HepG2 (cell line): ENCODE measurements around the gene DGUOK. TPM values are rescaled to one million over a fixed set of nuclear protein-coding genes. Genes with fewer than 3 reads are reported as not detected.

Experiments used
- AKAP8 ChIP-seq: sonication (generic); formaldehyde crosslinking; IDR thresholded peaks from 2 replicates; pipeline ENCODE4 v1.5.1; 2020; ENCODE audit warnings: mild to moderate bottlenecking, missing genetic modification reagents
- AKNA ChIP-seq: sonication (generic); formaldehyde crosslinking; IDR thresholded peaks from 2 replicates; pipeline ENCODE4 v1.4.0; 2020; ENCODE audit warnings: missing genetic modification reagents, borderline replicate concordance
- CENPT ChIP-seq: sonication (generic); formaldehyde crosslinking; IDR thresholded peaks from 2 replicates; pipeline ENCODE4 v1.8.0; 2022; ENCODE audit warnings: low read depth, mild to moderate bottlenecking, moderate library complexity, missing genetic modification reagents
- ERF ChIP-seq: IDR thresholded peaks from 2 replicates; pipeline ENCODE4 v1.6.1; 2018; ENCODE audit warnings: missing biosample characterization, missing genetic modification reagents
- ETV5 ChIP-seq: IDR thresholded peaks from 2 replicates; pipeline ENCODE4 v1.6.1; 2018; ENCODE audit warnings: missing biosample characterization, missing genetic modification reagents, inconsistent platforms, borderline replicate concordance
- HIVEP1 ChIP-seq: sonication (generic); formaldehyde crosslinking; IDR thresholded peaks from 2 replicates; pipeline ENCODE4 v1.4.0; 2020; ENCODE audit warnings: mild to moderate bottlenecking, missing genetic modification reagents
- HMG20B ChIP-seq: conservative IDR thresholded peaks from 2 replicates; pipeline ENCODE4 v1.6.1; 2016; ENCODE audit warnings: missing genetic modification reagents, missing compliant biosample characterization
- IRF2 ChIP-seq: IDR thresholded peaks from 2 replicates; pipeline ENCODE4 v1.6.1; 2018; ENCODE audit warnings: missing genetic modification reagents, missing compliant biosample characterization
- MXD3 ChIP-seq: IDR thresholded peaks from 2 replicates; pipeline ENCODE4 v1.6.1; 2016; ENCODE audit warnings: mild to moderate bottlenecking, missing biosample characterization, missing genetic modification reagents
- NCOA2 ChIP-seq: sonication (generic); formaldehyde crosslinking; IDR thresholded peaks from 2 replicates; pipeline ENCODE4 v1.8.0; 2022; ENCODE audit warnings: inconsistent platforms
- RXRA ChIP-seq: sonication (generic); formaldehyde crosslinking; IDR thresholded peaks from 2 replicates; pipeline ENCODE4 v1.5.1; 2020; ENCODE audit warnings: missing genetic modification reagents
- SP4 ChIP-seq: sonication (generic); formaldehyde crosslinking; IDR thresholded peaks from 2 replicates; pipeline ENCODE4 v1.8.1; 2023; ENCODE audit warnings: mild to moderate bottlenecking, missing genetic modification reagents
- ZBTB1 ChIP-seq: sonication (generic); formaldehyde crosslinking; IDR thresholded peaks from 2 replicates; pipeline ENCODE4 v1.4.0; 2020; ENCODE audit warnings: missing genetic modification reagents, borderline replicate concordance
- ZFP36 ChIP-seq: fragments of 150-350 bp; IDR thresholded peaks from 2 replicates; pipeline ENCODE4 v1.6.1; 2018; ENCODE audit warnings: borderline replicate concordance, low read length, low read depth; ENCODE audit not compliant: partially characterized antibody
- ZNF296 ChIP-seq: sonication (generic); formaldehyde crosslinking; conservative IDR thresholded peaks from 2 replicates; pipeline ENCODE4 v1.5.0; 2020; ENCODE audit warnings: mild to moderate bottlenecking, missing genetic modification reagents
- ZNF557 ChIP-seq: sonication (generic); formaldehyde crosslinking; IDR thresholded peaks from 2 replicates; pipeline ENCODE4 v1.4.0; 2020; ENCODE audit warnings: missing genetic modification reagents
- ZNF576 ChIP-seq: sonication (generic); formaldehyde crosslinking; IDR thresholded peaks from 2 replicates; pipeline ENCODE4 v1.4.0; 2020; ENCODE audit warnings: mild to moderate bottlenecking, missing genetic modification reagents
- ZNF639 ChIP-seq: conservative IDR thresholded peaks from 2 replicates; pipeline ENCODE4 v1.6.1; 2018; ENCODE audit warnings: missing genetic modification reagents
- ZNF737 ChIP-seq: sonication (generic); formaldehyde crosslinking; IDR thresholded peaks from 2 replicates; pipeline ENCODE4 v1.5.0; 2020; ENCODE audit warnings: missing genetic modification reagents, mild to moderate bottlenecking, borderline replicate concordance
- ZNF772 ChIP-seq: sonication (generic); formaldehyde crosslinking; IDR thresholded peaks from 2 replicates; pipeline ENCODE4 v1.5.0; 2020; ENCODE audit warnings: mild to moderate bottlenecking, missing genetic modification reagents
- ZNF777 ChIP-seq: sonication (generic); formaldehyde crosslinking; IDR thresholded peaks from 2 replicates; pipeline ENCODE4 v1.4.0; 2020; ENCODE audit warnings: missing genetic modification reagents
- ZNF790 ChIP-seq: sonication (generic); formaldehyde crosslinking; IDR thresholded peaks from 2 replicates; pipeline ENCODE4 v1.8.0; 2022; ENCODE audit warnings: missing genetic modification reagents, mild to moderate bottlenecking, borderline replicate concordance
- polyA plus RNA-seq, 8 experiments: library from polyadenylated mRNA; depleted of rRNA in 3 of 8; stranded (reverse) in 7 of 8; unstranded in 1 of 8; fragments of >200 nt; fragmentation: Illumina TruSeq in 4 of 8; extraction: Trizol in 4 of 8; gene quantifications; 2 replicates each; pipeline versions ENCODE4 v1.2.1 to v1.2.3, GENCODE V29; 2011 to 2016; ENCODE audit warnings: low read depth in 4 of 8, missing spikeins in 1 of 8, mixed read lengths in 1 of 8; ENCODE audit not compliant: insufficient read depth in 1 of 8
- total RNA-seq, 5 experiments: library from RNA; depleted of rRNA; stranded (reverse); fragments of >200 nt; fragmentation: Illumina TruSeq; extraction: Trizol; gene quantifications; 2 replicates each; pipeline ENCODE4 v1.2.3, GENCODE V29; 2016; ENCODE audit warnings: low read depth in 1 of 5

The DGUOK gene
- total and polyA plus RNA-seq, 2 of the 13 experiments (the other 11 are each of a cell fraction or from before 2014, with no cell fraction given) = 105 to 137 TPM

DNA sequence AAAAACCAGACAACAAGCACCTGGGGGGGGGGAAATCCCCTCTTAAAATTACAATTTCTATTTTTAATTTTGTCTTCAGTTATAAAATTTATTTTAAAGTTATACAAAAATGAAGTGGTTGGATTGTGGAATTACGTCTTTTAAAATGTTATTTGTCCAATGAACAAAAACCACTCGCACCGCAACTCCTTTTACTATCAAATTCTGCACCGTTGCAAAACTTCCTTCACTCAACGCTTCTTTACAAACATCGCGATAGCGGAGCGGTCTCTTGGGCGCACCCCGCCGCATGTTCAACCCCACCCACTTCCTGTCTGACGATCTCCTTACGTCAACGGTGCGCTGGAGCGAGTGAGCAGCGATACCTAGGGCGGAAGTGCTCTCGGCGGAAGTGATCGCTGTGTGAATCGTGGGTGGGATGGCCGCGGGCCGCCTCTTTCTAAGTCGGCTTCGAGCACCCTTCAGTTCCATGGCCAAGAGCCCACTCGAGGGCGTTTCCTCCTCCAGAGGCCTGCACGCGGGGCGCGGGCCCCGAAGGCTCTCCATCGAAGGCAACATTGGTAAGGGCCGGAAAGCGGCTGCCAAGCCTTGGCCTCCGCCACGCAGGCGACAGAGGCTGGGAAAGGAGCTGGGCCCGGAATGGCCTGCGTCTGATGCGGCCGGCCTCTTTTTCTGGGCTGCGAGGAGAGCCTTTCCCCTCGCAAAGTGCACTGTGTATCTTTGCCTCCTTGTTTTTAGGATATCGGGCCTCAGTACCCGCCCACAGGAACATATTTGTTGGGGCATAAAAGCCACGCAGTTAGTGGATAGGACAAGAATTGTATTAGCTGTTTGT, at the start of gene DGUOK (continued):
- no peak for TF ChIP-seq AKNA (CRISPR knock-in tag)
- no peak for TF ChIP-seq ZNF296 (CRISPR knock-in tag)
- TF ChIP-seq ZNF790 = peak; percentile 72; the same call in 1 of the 2 replicates
- peak; percentile 70; the same call in 1 of the 2 replicates for TF ChIP-seq ZNF557 (CRISPR knock-in tag)
- TF ChIP-seq ERF (CRISPR knock-in tag) = peak; percentile 93
- TF ChIP-seq CENPT (CRISPR knock-in tag) = no peak
- TF ChIP-seq ZNF777 (CRISPR knock-in tag) = peak; percentile 72; the same call in 1 of the 2 replicates
- TF ChIP-seq ZNF639 (CRISPR knock-in tag) = peak; percentile 83
- peak; percentile 82 for TF ChIP-seq HIVEP1 (CRISPR knock-in tag)
- TF ChIP-seq NCOA2 (CRISPR knock-in tag) = peak; percentile 74; the same call in 1 of the 2 replicates
- no peak for TF ChIP-seq ZNF576 (CRISPR knock-in tag)
- peak; percentile 76 for TF ChIP-seq SP4 (CRISPR knock-in tag)
- peak; percentile 96 for TF ChIP-seq ZNF772
- no peak; the same call in 1 of the 2 replicates for TF ChIP-seq ZBTB1
- TF ChIP-seq HMG20B (CRISPR knock-in tag) = peak; percentile 47; the same call in 1 of the 2 replicates
- TF ChIP-seq IRF2 (CRISPR knock-in tag) = peak; percentile 91
- 0 out of 2 replicates have a peak, but pooled peaks have one; percentile 51 for TF ChIP-seq AKAP8 (CRISPR knock-in tag)
- TF ChIP-seq ZFP36 = no peak
- TF ChIP-seq ETV5 (CRISPR knock-in tag) = peak; percentile 99
- TF ChIP-seq ZNF737 (CRISPR knock-in tag) = no peak
- TF ChIP-seq RXRA (CRISPR knock-in tag) = peak; percentile 89
- peak; percentile 96 for TF ChIP-seq MXD3
